ENCODE measurements around the gene PLEKHG4B. TPM values are rescaled to one million over a fixed set of nuclear protein-coding genes. Genes with fewer than 3 reads are reported as not detected.

Gene PLEKHG4B

Small RNAs within 50 kb of the gene (small RNA-seq; reads per million reads assigned to genes)
- gene RF00019 (ENCODE audit: insufficient read depth): not detected

Measured in neuronal stem cell (in vitro differentiated cells).